Activated CD4-positive, alpha-beta memory T cell treated with anti-CD3 and anti-CD28 coated beads for 36 hours (primary cell): Measurements from ENCODE around the gene VPS8. TPM values are rescaled to one million over a fixed set of nuclear protein-coding genes. Genes with fewer than 3 reads are reported as not detected.

Source experiments
- CTCF ChIA-PET: fragments of 350-600 bp; sonication (Branson Sonifier 250); formaldehyde crosslinking; loops from one replicate; lab custom pipeline; 2021; ENCODE audit warnings: antibody characterized with exemption, inconsistent platforms; lab: Charles Lee
- POLR2A ChIA-PET: fragments of 350-600 bp; sonication (Branson Sonifier 250); formaldehyde crosslinking; loops from one replicate; lab custom pipeline; 2021; ENCODE audit warnings: antibody characterized with exemption; lab: Charles Lee
- DNase-seq: peaks from one replicate; pipeline ENCODE4 v3.0.0-alpha.2; 2020
- H3K27ac Mint-ChIP-seq: one replicate; pipeline ENCODE4 v1.8.0; 2021; ENCODE audit warnings: mixed read lengths
- H3K27me3 Mint-ChIP-seq: one replicate; pipeline ENCODE4 v1.8.0; 2021; ENCODE audit warnings: mixed read lengths
- H3K36me3 Mint-ChIP-seq: one replicate; pipeline ENCODE4 v1.8.0; 2021; ENCODE audit warnings: mixed read lengths
- H3K4me1 Mint-ChIP-seq: one replicate; pipeline ENCODE4 v1.8.0; 2021; ENCODE audit warnings: low read depth, mixed read lengths
- H3K4me3 Mint-ChIP-seq: one replicate; pipeline ENCODE4 v1.8.0; 2021; ENCODE audit warnings: mild to moderate bottlenecking, mixed read lengths
- H3K9me3 Mint-ChIP-seq: one replicate; pipeline ENCODE4 v1.8.0; 2021; ENCODE audit warnings: mixed read lengths
- intact Hi-C: fragments of 100-400 bp; cut with micrococcal nuclease; formaldehyde crosslinking; loops from one replicate; pipeline ENCODE4 v1.15.1; 2023
- total RNA-seq, 2 experiments: library from RNA; stranded (reverse); gene quantifications; one replicate each; pipeline ENCODE4 v1.2.3, GENCODE V29; 2021

The VPS8 gene
- total RNA-seq, 2 experiments from 2014 or later = 28.7 to 32.3 TPM

DNA sequence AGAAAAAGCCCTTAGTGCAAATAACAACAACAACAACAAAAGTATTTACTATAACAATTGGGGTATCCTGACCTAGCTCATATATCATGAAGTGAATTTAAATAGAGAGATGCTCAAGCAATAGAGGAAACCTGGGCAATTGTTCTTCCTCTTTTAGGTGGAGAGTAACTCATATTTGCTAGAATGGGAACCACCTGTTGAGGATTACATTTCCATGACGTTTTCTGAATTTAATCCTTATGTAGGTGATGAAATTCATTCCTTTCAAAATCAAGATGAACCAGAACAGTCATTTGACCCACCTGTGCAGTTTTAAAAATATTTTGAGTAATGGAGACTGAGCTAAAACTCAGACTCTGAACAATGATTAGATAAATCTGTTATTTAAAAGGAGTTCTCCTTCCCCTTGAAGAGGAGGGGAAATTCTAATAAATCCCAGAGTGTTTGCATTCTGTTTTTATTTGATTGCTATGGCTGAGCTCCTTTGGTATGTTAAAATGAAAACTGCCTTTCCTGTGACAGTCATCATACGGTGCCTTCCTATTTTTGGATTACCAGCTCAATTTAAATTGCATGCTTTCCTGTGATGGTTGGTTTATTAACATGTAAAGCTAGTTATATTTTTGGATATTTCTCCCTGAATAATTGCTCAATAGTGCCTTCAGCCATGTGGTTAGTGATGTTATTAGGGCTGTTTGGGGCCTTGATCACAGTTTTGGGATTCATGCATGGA is 24.3 kb downstream of the VPS8 start:
- peaks cover 33% of the 10 kb centered on the region for H3K36me3 Mint-ChIP-seq
- no peak for DNase-seq
- intact Hi-C loops = no loop called here
- H3K27ac Mint-ChIP-seq = no peak overlapping the region
- ChIA-PET POLR2A (no interaction called here), CTCF (interaction anchor here (0.9 to 1.1 kb wide), 2 partner anchors 12 to 275 kb away, joined by 3 read pairs; no protein-coding TSS in a partner anchor)
- no peaks in the 10 kb centered on the region for H3K27me3 Mint-ChIP-seq
- no peak overlapping the region for H3K4me3 Mint-ChIP-seq
- no peaks in the 10 kb centered on the region for H3K4me1 Mint-ChIP-seq
- no peaks in the 10 kb centered on the region for H3K9me3 Mint-ChIP-seq

DNA sequence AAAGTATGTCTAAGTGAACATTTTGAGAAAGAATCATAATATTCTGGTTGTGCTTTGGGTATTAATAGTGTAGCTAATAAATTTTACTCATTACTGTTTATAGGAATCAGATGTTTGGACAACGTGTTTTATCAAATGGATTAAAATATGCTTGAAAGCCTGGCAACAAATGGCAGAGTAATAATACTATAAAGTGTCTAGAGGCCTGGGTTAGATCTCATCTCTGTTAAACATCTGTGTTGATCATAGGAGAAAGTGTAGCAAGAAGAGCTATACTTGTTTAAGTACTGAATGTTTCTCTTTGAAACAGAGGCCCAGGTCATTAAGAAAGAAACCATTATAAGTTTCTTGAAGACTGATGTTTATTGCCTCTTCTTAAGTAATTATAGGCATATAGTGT is 30.5 kb downstream of the VPS8 start:
- no peak overlapping the region for H3K27ac Mint-ChIP-seq
- intact Hi-C loops = no loop called here
- peaks cover 3% of the 10 kb centered on the region for H3K36me3 Mint-ChIP-seq
- no peaks in the 10 kb centered on the region for H3K4me1 Mint-ChIP-seq
- POLR2A ChIA-PET = interaction anchor here (0.7 kb wide), 1 partner anchor 26 kb away, joined by 3 read pairs; no protein-coding TSS in a partner anchor
- DNase-seq = no peak
- no peak overlapping the region for H3K4me3 Mint-ChIP-seq
- no peaks in the 10 kb centered on the region for H3K9me3 Mint-ChIP-seq
- H3K27me3 Mint-ChIP-seq = no peaks in the 10 kb centered on the region
- CTCF ChIA-PET = no interaction called here

DNA sequence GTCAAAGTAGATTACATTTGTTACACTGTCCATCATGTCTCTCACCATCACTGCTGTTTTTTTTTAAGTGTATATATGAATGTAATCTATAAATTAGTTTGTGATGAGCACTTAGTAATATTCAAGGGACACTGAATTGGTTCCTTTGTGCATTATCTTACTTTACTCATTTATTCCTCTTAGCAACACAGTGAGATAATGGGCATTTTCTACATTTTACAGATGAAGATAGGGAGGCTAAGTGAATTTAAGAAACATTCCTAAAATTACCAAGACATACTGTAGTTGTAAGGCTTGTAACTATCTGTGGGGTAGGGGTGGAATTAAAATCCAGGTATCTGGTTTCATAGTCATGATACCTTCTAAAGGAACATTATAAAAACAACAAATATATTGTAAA is 33.9 kb downstream of the VPS8 start:
- intact Hi-C loops = no loop called here
- H3K27me3 Mint-ChIP-seq = no peaks in the 10 kb centered on the region
- H3K9me3 Mint-ChIP-seq = no peaks in the 10 kb centered on the region
- H3K27ac Mint-ChIP-seq = no peak overlapping the region
- peaks cover 5% of the 10 kb centered on the region for H3K36me3 Mint-ChIP-seq
- POLR2A ChIA-PET = no interaction called here
- no peak for DNase-seq
- CTCF ChIA-PET = no interaction called here
- H3K4me1 Mint-ChIP-seq = no peaks in the 10 kb centered on the region
- no peak overlapping the region for H3K4me3 Mint-ChIP-seq

GRCh38 chr3:184846496-184846895 is 34.5 kb downstream of the VPS8 start:
- no peak for DNase-seq
- Mint-ChIP-seq H3K9me3 (no peaks in the 10 kb centered on the region), H3K4me3 (no peak overlapping the region), H3K36me3 (peaks cover 7% of the 10 kb centered on the region), H3K27me3 (no peaks in the 10 kb centered on the region), H3K4me1 (no peaks in the 10 kb centered on the region), H3K27ac (no peak overlapping the region)
- ChIA-PET CTCF (no interaction called here), POLR2A (no interaction called here)
- intact Hi-C loops = no loop called here

- H3K36me3 Mint-ChIP-seq = peaks cover 16% of the 10 kb centered on the region
- no peaks in the 10 kb centered on the region for H3K27me3 Mint-ChIP-seq
- no peaks in the 10 kb centered on the region for H3K9me3 Mint-ChIP-seq
- H3K27ac Mint-ChIP-seq = no peak overlapping the region
- H3K4me3 Mint-ChIP-seq = no peak overlapping the region
- ChIA-PET POLR2A (no interaction called here), CTCF (no interaction called here)
- no peaks in the 10 kb centered on the region for H3K4me1 Mint-ChIP-seq
- intact Hi-C loops = no loop called here
- no peak for DNase-seq
These were observed 37.0 kb downstream of the VPS8 start for GRCh38 chr3:184848934-184849333.

DNA sequence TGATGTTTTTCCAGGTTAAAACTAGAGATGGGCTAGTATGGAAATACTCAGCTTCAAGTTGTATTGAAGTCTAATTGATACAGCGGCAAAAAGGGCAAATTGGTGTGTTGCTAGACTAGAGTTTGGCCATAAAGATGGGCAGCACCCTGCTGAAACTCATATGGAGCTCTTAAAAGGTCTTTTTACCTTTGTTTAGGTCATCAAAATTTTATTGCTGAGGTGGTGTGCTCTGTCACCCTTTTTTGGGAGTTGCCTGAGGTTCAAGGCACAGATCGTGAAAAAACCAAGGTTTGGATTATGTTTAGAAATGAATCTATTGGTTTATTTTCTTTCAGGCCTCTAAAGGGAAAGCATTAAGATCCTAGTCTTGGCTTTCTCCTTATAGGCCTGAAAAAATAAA is 38.2 kb downstream of the VPS8 start:
- intact Hi-C loops = no loop called here
- ChIA-PET POLR2A (no interaction called here), CTCF (no interaction called here)
- no peak for DNase-seq
- Mint-ChIP-seq H3K4me3 (no peak overlapping the region), H3K27me3 (no peaks in the 10 kb centered on the region), H3K9me3 (no peaks in the 10 kb centered on the region), H3K4me1 (no peaks in the 10 kb centered on the region), H3K27ac (no peak overlapping the region), H3K36me3 (peaks cover 24% of the 10 kb centered on the region)

DNA sequence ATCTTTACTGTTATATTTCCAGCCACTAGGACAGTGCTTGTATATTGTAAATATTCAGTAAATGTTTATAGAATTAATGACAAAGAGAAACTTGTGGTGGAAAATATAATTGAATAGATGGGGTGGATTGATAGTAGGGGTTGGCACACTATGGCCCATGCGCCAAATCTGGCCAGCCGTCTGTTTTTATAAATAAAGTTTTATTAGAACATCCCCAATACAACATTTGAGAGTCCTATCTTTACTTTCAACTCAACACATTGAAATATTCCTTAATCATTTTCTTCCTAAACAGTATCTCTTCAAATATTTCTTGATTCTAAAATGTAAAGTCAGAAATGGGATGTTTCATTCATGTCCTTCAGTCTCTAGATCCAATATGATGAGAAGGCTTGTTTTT is 45.1 kb downstream of the VPS8 start:
- H3K27me3 Mint-ChIP-seq = no peaks in the 10 kb centered on the region
- no peaks in the 10 kb centered on the region for H3K4me1 Mint-ChIP-seq
- H3K4me3 Mint-ChIP-seq = no peak overlapping the region
- CTCF ChIA-PET = no interaction called here
- no peak for DNase-seq
- POLR2A ChIA-PET = no interaction called here
- H3K27ac Mint-ChIP-seq = no peak overlapping the region
- no peaks in the 10 kb centered on the region for H3K9me3 Mint-ChIP-seq
- peaks cover 46% of the 10 kb centered on the region for H3K36me3 Mint-ChIP-seq
- intact Hi-C loops = no loop called here

DNA sequence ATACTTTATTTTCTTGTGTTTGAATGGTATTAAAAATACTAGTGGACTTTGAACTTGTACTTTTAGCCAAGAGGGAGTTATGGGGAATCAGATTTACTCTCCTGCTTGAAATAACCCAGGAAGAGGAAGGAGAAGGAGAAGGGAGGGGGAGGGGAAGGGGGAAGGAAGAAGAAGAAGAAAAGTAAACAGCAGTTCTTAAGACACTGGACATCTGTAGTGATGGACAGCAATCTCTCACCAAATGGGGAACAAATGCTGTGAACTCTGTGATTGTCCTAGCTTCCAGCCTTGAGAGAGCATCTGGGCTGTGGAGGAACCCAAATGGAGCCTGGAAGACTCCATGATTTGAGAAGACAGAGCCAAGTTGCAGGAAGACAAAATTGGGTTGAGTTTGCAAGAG is 52.0 kb downstream of the VPS8 start:
- intact Hi-C loops = no loop called here
- H3K36me3 Mint-ChIP-seq = peaks cover 35% of the 10 kb centered on the region
- no peaks in the 10 kb centered on the region for H3K9me3 Mint-ChIP-seq

DNA sequence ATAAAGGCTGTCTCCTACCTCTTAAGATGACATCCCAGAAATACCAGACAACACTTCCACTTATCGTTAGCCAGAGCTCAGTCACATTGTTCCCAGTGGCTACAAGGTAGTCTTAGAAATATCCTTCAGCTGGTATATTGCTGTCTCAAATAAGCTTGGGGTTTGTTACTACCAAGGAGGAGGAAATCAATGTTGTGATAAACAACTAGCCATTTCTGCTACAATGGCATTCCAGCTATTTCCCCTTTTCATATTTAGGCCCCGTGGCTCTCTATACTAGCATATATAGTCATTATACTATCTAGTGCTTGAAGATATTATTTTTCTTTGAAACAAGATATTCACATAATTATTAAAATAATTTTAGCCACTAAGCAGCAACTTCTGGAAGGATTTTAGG is 56.5 kb downstream of the VPS8 start:
- Mint-ChIP-seq H3K4me3 (no peak overlapping the region), H3K4me1 (peaks cover 14% of the 10 kb centered on the region), H3K27ac (no peak overlapping the region), H3K9me3 (no peaks in the 10 kb centered on the region), H3K36me3 (peaks cover 24% of the 10 kb centered on the region), H3K27me3 (no peaks in the 10 kb centered on the region)
- CTCF ChIA-PET = interaction anchor here (0.7 kb wide), 1 partner anchor 9 kb away, joined by 4 read pairs; no protein-coding TSS in a partner anchor
- POLR2A ChIA-PET = interaction anchor here (0.6 kb wide), 1 partner anchor 26 kb away, joined by 3 read pairs; no protein-coding TSS in a partner anchor
- no peak for DNase-seq
- intact Hi-C loops = no loop called here

More for the DNA sequence above, 52.0 kb downstream of the VPS8 start:
- Mint-ChIP-seq H3K4me3 (no peak overlapping the region), H3K27ac (no peak overlapping the region), H3K4me1 (no peaks in the 10 kb centered on the region), H3K27me3 (no peaks in the 10 kb centered on the region)
- CTCF ChIA-PET = no interaction called here
- no peak for DNase-seq
- POLR2A ChIA-PET = no interaction called here

- no peak for DNase-seq
- Mint-ChIP-seq H3K27me3 (no peaks in the 10 kb centered on the region), H3K4me3 (no peak overlapping the region), H3K9me3 (no peaks in the 10 kb centered on the region), H3K27ac (peak overlapping the region; percentile 30), H3K36me3 (peaks cover 21% of the 10 kb centered on the region), H3K4me1 (peaks cover 14% of the 10 kb centered on the region)
- ChIA-PET POLR2A (no interaction called here), CTCF (interaction anchor here (1.1 kb wide), 1 partner anchor 304 kb away, joined by 3 read pairs; no protein-coding TSS in a partner anchor)
- intact Hi-C loops = loop anchor here (2.0 kb wide), 1 partner anchor 59 kb away; the partner anchor contains the start of gene VPS8
These were observed 60.2 kb downstream of the VPS8 start for GRCh38 chr3:184872200-184872599.

DNA sequence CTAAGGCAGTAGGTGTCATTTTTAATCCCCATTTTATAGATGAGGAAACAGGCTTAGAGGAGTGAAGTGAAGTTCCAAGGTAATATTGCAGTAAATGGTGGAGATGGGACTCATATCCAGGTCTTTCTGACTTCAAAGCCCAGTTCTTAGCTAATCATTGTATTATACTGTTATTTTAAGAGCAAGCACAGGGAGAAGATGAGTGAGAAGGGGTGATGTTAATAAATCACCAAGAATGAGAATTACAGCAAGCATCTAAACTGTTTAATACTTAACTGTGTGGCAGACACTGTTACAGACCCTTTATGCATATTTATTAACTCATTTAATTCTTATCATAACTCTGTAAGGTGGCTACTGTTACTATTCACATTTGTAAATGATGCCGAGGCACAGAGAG is 61.2 kb downstream of the VPS8 start:
- POLR2A ChIA-PET = no interaction called here
- H3K27ac Mint-ChIP-seq = no peak overlapping the region

DNA sequence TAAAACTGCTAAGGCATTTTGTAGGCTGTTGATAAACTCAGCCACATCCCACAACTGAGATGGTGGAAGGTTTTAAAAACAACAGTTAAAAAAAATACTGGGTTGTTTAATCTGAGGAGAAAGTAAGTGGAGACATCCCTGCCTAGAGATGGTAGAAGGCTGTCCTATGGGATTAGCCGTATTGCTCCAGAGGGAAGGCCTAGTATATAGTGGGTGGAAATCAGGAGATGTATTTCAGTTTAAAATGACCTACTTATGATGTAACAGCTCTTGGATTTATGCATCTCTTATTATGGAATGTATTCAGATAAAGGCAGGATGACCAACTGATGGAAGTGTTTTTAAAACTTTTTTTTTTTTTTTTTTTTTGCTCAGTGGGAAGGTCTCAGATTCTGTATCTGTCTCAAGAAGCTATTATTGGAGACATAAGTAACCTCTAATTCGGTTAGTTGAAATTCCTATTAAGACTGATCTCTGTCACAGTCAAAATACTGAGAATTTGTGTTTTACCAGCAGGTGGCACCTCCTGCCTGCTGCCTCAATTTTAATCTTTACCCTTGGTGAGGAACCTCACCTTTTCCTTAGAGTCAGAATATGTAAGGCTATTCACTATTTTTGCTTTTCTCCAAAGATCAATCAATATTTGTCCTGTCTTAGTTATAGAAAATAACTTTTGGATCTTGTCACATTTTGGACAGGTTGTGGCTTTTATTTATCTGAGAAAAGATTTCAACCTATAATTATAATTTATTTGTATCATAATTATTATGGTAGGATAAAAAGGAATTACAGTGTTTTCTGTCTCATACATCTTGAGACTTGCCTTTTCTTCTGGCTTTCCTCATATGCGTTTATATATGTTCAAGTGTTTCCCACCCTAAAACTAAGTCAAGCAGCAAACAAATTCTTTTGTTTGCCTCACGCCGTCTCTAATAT is 63.0 kb downstream of the VPS8 start:
- Mint-ChIP-seq H3K36me3 (peaks cover 9% of the 10 kb centered on the region), H3K9me3 (no peaks in the 10 kb centered on the region), H3K27me3 (no peaks in the 10 kb centered on the region), H3K27ac (no peak overlapping the region), H3K4me1 (peaks cover 14% of the 10 kb centered on the region), H3K4me3 (no peak overlapping the region)
- POLR2A ChIA-PET = interaction anchor here (0.6 kb wide), 1 partner anchor 506 kb away, joined by 4 read pairs; no protein-coding TSS in a partner anchor
- intact Hi-C loops = loop anchor here (1.0 kb wide), 2 partner anchors 301 to 433 kb away; no protein-coding TSS in a partner anchor
- CTCF ChIA-PET = interaction anchor here (0.7 to 1.1 kb wide), 3 partner anchors 299 to 434 kb away, joined by 3 to 4 read pairs (median 4); no protein-coding TSS in a partner anchor
- peak; percentile 17 for DNase-seq

More for the DNA sequence above, 61.2 kb downstream of the VPS8 start:
- Mint-ChIP-seq H3K4me3 (no peak overlapping the region), H3K36me3 (peaks cover 19% of the 10 kb centered on the region), H3K4me1 (peaks cover 14% of the 10 kb centered on the region), H3K9me3 (no peaks in the 10 kb centered on the region), H3K27me3 (no peaks in the 10 kb centered on the region)
- intact Hi-C loops = loop anchor here (2.0 kb wide), 1 partner anchor 60 kb away; the partner anchor contains the start of gene VPS8
- DNase-seq = no peak
- CTCF ChIA-PET = no interaction called here
